GM12878 (cell line): Measurements from ENCODE around the gene FANCC. TPM values are rescaled to one million over a fixed set of nuclear protein-coding genes. Genes with fewer than 3 reads are reported as not detected.
"Not testable (repeated sequence)": the region's sequence is repeated elsewhere in the genome, so short reads cannot be mapped to it uniquely, and the experiment has no call there.

Experiments
- ATAC-seq: fragments of 200-7000 bp; cut with Tn5 transposase; 3 replicates; pipeline ENCODE4 v1.9.1; 2020; ENCODE audit warnings: mild to moderate bottlenecking, moderate library complexity
- BruUV-seq: library from RNA; stranded (reverse); fragments of 400-500 nt; replicated peaks from 2 replicates; lab custom pipeline; 2021; lab: Mats Ljungman, UMichigan
- CTCF ChIA-PET: fragments of 300-600 bp; sonication (Branson Sonifier 250); formaldehyde crosslinking; extraction: SDS; loops from one replicate; lab custom pipeline; 2021; ENCODE audit warnings: inconsistent platforms; lab: Yijun Ruan, JAX
- POLR2A ChIA-PET: fragments of 350-600 bp; formaldehyde crosslinking; extraction: SDS; loops from one replicate; lab custom pipeline; 2021; ENCODE audit warnings: inconsistent platforms; lab: Charles Lee
- RAD21 ChIA-PET: fragments of 300-600 bp; sonication (Branson Sonifier 250); formaldehyde crosslinking; loops from one replicate; lab custom pipeline; 2023; ENCODE audit warnings: antibody characterized with exemption; ENCODE audit not compliant: unreplicated experiment; lab: Charles Lee
- SMC1A ChIA-PET: fragments of 300-600 bp; sonication (Branson Sonifier 250); formaldehyde crosslinking; loops from one replicate; lab custom pipeline; 2023; ENCODE audit not compliant: unreplicated experiment, uncharacterized antibody; lab: Charles Lee
- DNase-seq: peaks from one replicate; pipeline ENCODE4 v3.0.0-alpha.2; 2011; ENCODE audit warnings: low read depth, low spot score
- FAIRE-seq: peaks from 3 replicates; lab custom pipeline; 2011; peaks lifted over from hg19 to GRCh38; lab: Jason Lieb, UNC
- H2AFZ ChIP-seq: 2 replicates; pipeline ENCODE4 v1.6.0; 2011; ENCODE audit warnings: low read depth, low read length, control low read depth; ENCODE audit not compliant: control insufficient read depth
- H3K27ac ChIP-seq: 2 replicates; pipeline ENCODE4 v1.5.1; 2011; ENCODE audit warnings: control low read depth; ENCODE audit not compliant: control insufficient read depth, insufficient read depth
- H3K27me3 ChIP-seq, 2 experiments: replicated peaks in 1 of 2; 2 replicates each; pipeline versions ENCODE4 v1.6.0 to v1.6.1; 2011; ENCODE audit warnings: low read length in 1 of 2; ENCODE audit not compliant: control insufficient read depth in 2 of 2, insufficient read depth in 2 of 2
- H3K36me3 ChIP-seq, 2 experiments: 2 replicates each; pipeline ENCODE4 v1.5.1; 2011; ENCODE audit warnings: low read length in 1 of 2; ENCODE audit not compliant: control insufficient read depth in 2 of 2, insufficient read depth in 2 of 2
- H3K4me1 ChIP-seq: 2 replicates; pipeline ENCODE4 v1.6.1; 2011; ENCODE audit warnings: mild to moderate bottlenecking, low read length, moderate library complexity, mixed read lengths; ENCODE audit not compliant: control insufficient read depth, insufficient read depth
- H3K4me2 ChIP-seq: 2 replicates; pipeline ENCODE4 v1.6.0; 2011; ENCODE audit warnings: control low read depth; ENCODE audit not compliant: control insufficient read depth, insufficient read depth
- H3K4me3 ChIP-seq: fragments of 200-600 bp; sonication (generic); 2 replicates; pipeline ENCODE4 v1.5.1; 2016
- H3K79me2 ChIP-seq: 2 replicates; pipeline ENCODE4 v1.6.0; 2011; ENCODE audit warnings: low read length; ENCODE audit not compliant: control insufficient read depth, insufficient read depth
- H3K9ac ChIP-seq: 2 replicates; pipeline ENCODE4 v1.8.0; 2011; ENCODE audit warnings: low read length, control low read depth, mixed read lengths; ENCODE audit not compliant: control insufficient read depth, insufficient read depth
- H3K9me3 ChIP-seq: replicated peaks from 3 replicates; pipeline ENCODE4 v1.5.1; 2011; ENCODE audit warnings: mild to moderate bottlenecking, low read length; ENCODE audit not compliant: control insufficient read depth, insufficient read depth
- H4K20me1 ChIP-seq: 2 replicates; pipeline ENCODE4 v1.6.0; 2011; ENCODE audit not compliant: control insufficient read depth, insufficient read depth
- CHD1 ChIP-seq: IDR thresholded peaks from 2 replicates; pipeline ENCODE4 v1.6.1; 2012; ENCODE audit warnings: low read depth, low read length, improper control_type of control experiment
- CREM ChIP-seq: IDR thresholded peaks from 2 replicates; pipeline ENCODE4 v1.6.1; 2014; ENCODE audit warnings: antibody characterized with exemption, low read depth
- ETV6 ChIP-seq, 2 experiments: fragments of 450-650 bp in 1 of 2; IDR thresholded peaks in 1 of 2; conservative IDR thresholded peaks in 1 of 2; 2 replicates each; pipeline ENCODE4 v1.6.1; 2014; ENCODE audit warnings: antibody characterized with exemption in 1 of 2, borderline replicate concordance in 1 of 2, low read depth in 1 of 2, mild to moderate bottlenecking in 1 of 2, moderate library complexity in 1 of 2
- FOS ChIP-seq: IDR thresholded peaks from 3 replicates; pipeline ENCODE4 v1.6.1; 2011; ENCODE audit warnings: borderline replicate concordance; ENCODE audit not compliant: insufficient read length; ENCODE audit errors: extremely low read depth
- HSF1 ChIP-seq: fragments of 150-350 bp; IDR thresholded peaks from 2 replicates; pipeline ENCODE4 v1.6.1; 2014; ENCODE audit warnings: mild to moderate bottlenecking, low read depth, low read length
- IKZF2 ChIP-seq, 2 experiments: fragments of 450-650 bp; IDR thresholded peaks; 2 replicates each; pipeline ENCODE4 v1.6.1; 2017; ENCODE audit warnings: mild to moderate bottlenecking in 2 of 2, moderate library complexity in 2 of 2
- KDM1A ChIP-seq: fragments of 200-600 bp; sonication (generic); IDR thresholded peaks from 2 replicates; pipeline ENCODE4 v1.6.1; 2016; ENCODE audit warnings: borderline replicate concordance
- MAX ChIP-seq: IDR thresholded peaks from 2 replicates; pipeline ENCODE4 v1.6.1; 2012; ENCODE audit warnings: low read depth, low read length, improper control_type of control experiment
- MXI1 ChIP-seq: fragments of 150-350 bp; IDR thresholded peaks from 2 replicates; pipeline ENCODE4 v1.6.1; 2011; ENCODE audit warnings: low read depth, mild to moderate bottlenecking, inconsistent platforms, low read length, improper control_type of control experiment
- MYB ChIP-seq: fragments of 150-350 bp; IDR thresholded peaks from 2 replicates; pipeline ENCODE4 v1.6.1; 2014; ENCODE audit warnings: mild to moderate bottlenecking, low read depth, low read length, borderline replicate concordance
- NFXL1 ChIP-seq: fragments of 450-650 bp; IDR thresholded peaks from 2 replicates; pipeline ENCODE4 v1.6.1; 2017; ENCODE audit warnings: antibody characterized with exemption, mild to moderate bottlenecking, borderline replicate concordance
- POLR2A ChIP-seq: IDR thresholded peaks from 2 replicates; pipeline ENCODE4 v1.6.1; 2011; ENCODE audit warnings: low read depth, mild to moderate bottlenecking, low read length
- RAD21 ChIP-seq: IDR thresholded peaks from 2 replicates; pipeline ENCODE4 v1.6.1; 2011; ENCODE audit warnings: mild to moderate bottlenecking, low read depth, low read length, moderate library complexity; ENCODE audit not compliant: insufficient read depth
- SMAD1 ChIP-seq: fragments of 450-650 bp; IDR thresholded peaks from 2 replicates; pipeline ENCODE4 v1.6.1; 2018; ENCODE audit warnings: mild to moderate bottlenecking, low read depth; ENCODE audit not compliant: partially characterized antibody
- SMAD5 ChIP-seq: IDR thresholded peaks from 2 replicates; pipeline ENCODE4 v1.6.1; 2016; ENCODE audit warnings: antibody characterized with exemption, low read depth
- SREBF2 ChIP-seq: IDR thresholded peaks from 2 replicates; pipeline ENCODE4 v1.6.1; 2012; ENCODE audit warnings: mild to moderate bottlenecking, low read length
- TAF1 ChIP-seq: IDR thresholded peaks from 2 replicates; pipeline ENCODE4 v1.6.1; 2011; ENCODE audit warnings: mild to moderate bottlenecking, low read depth, low read length, borderline replicate concordance
- WGBS: methylation state at CpG from one replicate; pipeline ENCODE4 v1.1.6; 2016; ENCODE audit warnings: low lambda C conversion rate; ENCODE audit not compliant: insufficient replicate concordance, insufficient coverage; ENCODE audit errors: missing lambda C conversion rate; 5-methylcytosine and 5-hydroxymethylcytosine counted together
- in situ Hi-C: fragments of 300-500 bp; cut with MboI; formaldehyde crosslinking; loops from 9 replicates; pipeline ENCODE4 v1.14.3; 2018; ENCODE audit warnings: mixed read lengths
- intact Hi-C: fragments of 100-400 bp; cut with micrococcal nuclease; formaldehyde crosslinking; loops from one replicate; pipeline ENCODE4 v1.14.2; 2022; ENCODE audit not compliant: unreplicated experiment
- polyA plus RNA-seq, 11 experiments: library from polyadenylated mRNA; depleted of rRNA in 4 of 11; unstranded in 6 of 11; stranded (reverse) in 5 of 11; fragments of >200 nt; fragmentation: Nextera tagmentation in 4 of 11; fragmentation: Illumina TruSeq in 1 of 11; extraction: Ambion mirVana in 4 of 11; extraction: Trizol in 1 of 11; gene quantifications; 1 replicate in 1 of 11; 2 replicates in 10 of 11; pipeline versions ENCODE4 v1.2.1 to v1.2.3, GENCODE V29; 2011 to 2016; ENCODE audit warnings: inconsistent platforms in 2 of 11, missing spikeins in 2 of 11, low read depth in 1 of 11
- total RNA-seq, 4 experiments: library from RNA; depleted of rRNA in 3 of 4; stranded (reverse); fragments of >200 nt in 3 of 4; fragmentation: Illumina TruSeq in 1 of 4; extraction: Trizol in 1 of 4; gene quantifications; 2 replicates each; pipeline versions ENCODE4 v1.2.1 to v1.2.3, GENCODE V29; 2013 to 2021

Gene FANCC
- total and polyA plus RNA-seq, 10 of the 15 experiments (the other 5 are each of a cell fraction or from before 2014, with no cell fraction given): 1.2 to 16.8 (median 10.5) TPM

DNA sequence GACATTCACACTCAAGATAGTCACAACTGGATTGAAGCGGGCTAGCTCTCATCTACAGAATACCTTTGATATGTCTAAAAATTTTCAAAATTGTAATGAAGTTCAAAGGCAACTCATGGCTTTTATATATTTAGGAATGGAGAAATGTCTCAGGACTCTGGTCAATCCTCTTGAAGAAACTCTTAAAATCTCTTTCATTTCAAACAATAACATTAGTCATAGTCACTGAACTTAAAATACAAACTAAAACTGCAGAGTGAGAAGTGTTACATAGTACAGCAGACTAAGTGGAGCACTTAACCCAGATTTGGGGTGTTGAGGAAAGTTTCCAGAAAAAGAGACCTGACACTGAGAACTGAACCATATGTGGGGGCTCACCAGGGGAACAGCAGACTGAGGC is 20.7 kb downstream of the FANCC start:
- FAIRE-seq: no peak
- H2AFZ ChIP-seq: no peak overlapping the region
- in situ Hi-C loops: no loop called here
- RAD21 ChIA-PET: interaction anchor here (0.6 to 1.0 kb wide), 2 partner anchors 14 to 627 kb away, joined by 3 to 4 read pairs; no protein-coding TSS in a partner anchor
- H3K79me2 ChIP-seq: no peaks in the 10 kb centered on the region
- SMC1A ChIA-PET: interaction anchor here (1.2 kb wide), 1 partner anchor 20 kb away, joined by 3 read pairs; no protein-coding TSS in a partner anchor
- H3K9me3 ChIP-seq: no peaks in the 10 kb centered on the region
- CTCF ChIA-PET: no interaction called here
- no peaks in the 10 kb centered on the region for H3K27me3 ChIP-seq
- no peaks in the 10 kb centered on the region; a peak in 1 of 4 replicates for H3K36me3 ChIP-seq
- no peaks in the 10 kb centered on the region; the same call in 1 of the 2 replicates for H3K4me1 ChIP-seq
- DNase-seq: no peak
- no peak; the same call in 1 of the 3 replicates for ATAC-seq
- no peak for TF ChIP-seq MAX
- TF ChIP-seq SREBF2: no peak
- TF ChIP-seq FOS: no peak
- no peak for TF ChIP-seq IKZF2 (IDR thresholded peaks at IDR 0.05)
- TF ChIP-seq KDM1A: no peak
- no peak for TF ChIP-seq NFXL1
- TF ChIP-seq RAD21: no peak
- no peak for TF ChIP-seq SMAD5
- TF ChIP-seq HSF1: no peak
- no peak for TF ChIP-seq ETV6 (conservative IDR thresholded peaks at IDR 0.05 in 1 of 2, IDR thresholded peaks at IDR 0.05 in 1 of 2; ENCODE audit: borderline replicate concordance in 1 of 2, low read depth in 1 of 2)
- no peak for TF ChIP-seq POLR2A
- no peak for TF ChIP-seq MYB
- TF ChIP-seq CHD1: no peak
- no peak for TF ChIP-seq MXI1
- TF ChIP-seq CREM: no peak
- no peak for TF ChIP-seq SMAD1
- TF ChIP-seq TAF1: no peak
- TF ChIP-seq, all 136 proteins: peak for 0
- no peak overlapping the region for H3K9ac ChIP-seq
- no peak overlapping the region for H3K4me3 ChIP-seq
- H4K20me1 ChIP-seq: no peaks in the 10 kb centered on the region
- intact Hi-C loops: no loop called here
- WGBS: 100% methylated on average over 1 of the region's 1 CpG
- no peak overlapping the region for H3K4me2 ChIP-seq
- BruUV-seq: no TSS peak
- no peak overlapping the region for H3K27ac ChIP-seq
- POLR2A ChIA-PET: no interaction called here

- in situ Hi-C loops, CTCF ChIA-PET, POLR2A ChIA-PET, DNase-seq, H3K9ac ChIP-seq, FAIRE-seq, ATAC-seq, H3K4me2 ChIP-seq, H3K4me1 ChIP-seq, H3K4me3 ChIP-seq, intact Hi-C loops, H3K79me2 ChIP-seq, H3K27ac ChIP-seq, H3K27me3 ChIP-seq, H4K20me1 ChIP-seq, H3K9me3 ChIP-seq, H2AFZ ChIP-seq, BruUV-seq, RAD21 ChIA-PET, H3K36me3 ChIP-seq, SMC1A ChIA-PET: not testable (repeated sequence)
- WGBS: 98% methylated on average over 6 of the region's 6 CpGs
These were observed 24.2 kb downstream of the FANCC start for GRCh38 chr9:95293296-95293695.
